ENCODE results near the gene SLC4A7. TPM values are rescaled to one million over a fixed set of nuclear protein-coding genes. Genes with fewer than 3 reads are reported as not detected.

Gene SLC4A7
- total RNA-seq, 4 donors from 2014 or later = 7.5 to 19.8 (median 12.8) TPM

DNA sequence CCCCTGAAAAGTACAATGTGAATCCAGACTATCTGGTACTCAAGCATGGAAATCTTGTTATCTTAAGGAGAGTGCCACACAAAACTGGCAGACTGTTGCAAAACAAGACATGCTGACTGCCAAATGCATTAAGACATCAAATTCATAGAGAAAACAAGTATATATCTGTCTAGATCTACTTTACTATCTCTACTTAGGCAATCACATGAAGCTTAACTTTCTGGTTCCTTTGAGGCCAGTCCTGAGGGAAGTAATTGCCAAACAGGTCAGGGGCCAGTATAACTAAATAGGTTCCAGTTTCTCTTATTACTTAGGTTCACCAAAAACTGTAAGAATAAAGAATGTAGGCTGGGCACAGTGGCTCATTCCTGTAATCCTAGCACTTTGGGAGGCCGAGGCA is 15.9 kb upstream of the SLC4A7 start:
- no peak for ATAC-seq
- Histone ChIP-seq H3K4me1 (no peaks in the 10 kb centered on the region), H3K36me3 (no peaks in the 10 kb centered on the region), H3K27me3 (no peaks in the 10 kb centered on the region), H3K27ac (no peak overlapping the region), H3K9me3 (no peaks in the 10 kb centered on the region), H3K4me3 (no peak overlapping the region)
- in situ Hi-C loops (cut with MboI; ENCODE audit: low sequenced_read_pairs in 4 of 4) (no loop called here), intact Hi-C loops (cut with DNase I; ENCODE audit: low total_unique reads) (no loop called here)
- no peak for TF ChIP-seq POLR2A (IDR thresholded peaks at IDR 0.05)
- TF ChIP-seq CTCF (IDR thresholded peaks at IDR 0.05 in 4 of 5, conservative IDR thresholded peaks at IDR 0.05 in 1 of 5) = no peak
- no peak for DNase-seq

DNA sequence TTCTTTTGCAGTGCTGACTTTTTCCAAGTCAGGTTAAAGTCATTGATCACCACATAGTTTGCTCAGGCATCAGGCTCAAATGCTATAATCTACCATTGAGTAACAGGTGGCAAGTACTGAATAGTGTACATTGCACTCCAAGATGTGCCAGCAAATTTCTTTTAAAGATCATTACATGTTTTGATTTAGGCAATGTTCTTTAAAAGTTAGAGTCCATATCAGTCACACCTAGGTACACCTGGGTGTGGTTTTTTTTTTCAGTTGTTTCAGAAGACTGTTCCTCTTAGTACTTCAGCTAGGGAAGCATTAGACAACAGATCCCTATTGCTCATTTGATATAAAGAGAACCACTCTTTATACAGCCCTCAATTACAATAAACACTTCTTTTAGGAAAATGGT is 10.6 kb upstream of the SLC4A7 start:
- TF ChIP-seq CTCF (IDR thresholded peaks at IDR 0.05 in 4 of 5, conservative IDR thresholded peaks at IDR 0.05 in 1 of 5) (no peak), POLR2A (IDR thresholded peaks at IDR 0.05) (no peak)
- no peak for ATAC-seq
- Histone ChIP-seq H3K9me3 (no peaks in the 10 kb centered on the region), H3K4me3 (no peak overlapping the region), H3K27ac (no peak overlapping the region), H3K4me1 (no peaks in the 10 kb centered on the region), H3K27me3 (no peaks in the 10 kb centered on the region), H3K36me3 (no peaks in the 10 kb centered on the region)
- in situ Hi-C loops (cut with MboI; ENCODE audit: low sequenced_read_pairs in 4 of 4) (loop anchor here in 1 of 4 donors (25.0 kb wide), 1 partner anchor 743 kb away; the partner anchor contains the start of gene CMC1), intact Hi-C loops (cut with DNase I; ENCODE audit: low total_unique reads) (no loop called here)
- no peak for DNase-seq

GRCh38 chr3:27488821-27489220 is 4.6 kb upstream of the SLC4A7 start:
- H3K4me1 ChIP-seq = peaks cover 0 to 18% of the 10 kb centered on the region in 2 donors
- no peak overlapping the region for H3K27ac ChIP-seq
- no peaks in the 10 kb centered on the region for H3K27me3 ChIP-seq
- no peaks in the 10 kb centered on the region for H3K36me3 ChIP-seq
- DNase-seq (no peak), ATAC-seq (no peak)
- TF ChIP-seq POLR2A (IDR thresholded peaks at IDR 0.05) (no peak), CTCF (IDR thresholded peaks at IDR 0.05 in 4 of 5, conservative IDR thresholded peaks at IDR 0.05 in 1 of 5) (no peak)
- H3K9me3 ChIP-seq = no peaks in the 10 kb centered on the region
- in situ Hi-C loops (cut with MboI; ENCODE audit: low sequenced_read_pairs in 4 of 4) = loop anchor here in 1 of 4 donors (25.0 kb wide), 1 partner anchor 748 kb away; the partner anchor contains the start of gene CMC1
- no peak overlapping the region for H3K4me3 ChIP-seq
- intact Hi-C loops (cut with DNase I; ENCODE audit: low total_unique reads) = loop anchor here (10.0 kb wide), 2 partner anchors 354 to 1824 kb away; partner anchors contain the start of gene TOP2B

GRCh38 chr3:27487383-27487782 is 3.2 kb upstream of the SLC4A7 start:
- ATAC-seq = no peak
- no peaks in the 10 kb centered on the region for H3K9me3 ChIP-seq
- intact Hi-C loops (cut with DNase I; ENCODE audit: low total_unique reads) (loop anchor here (10.0 kb wide), 2 partner anchors 353 to 1823 kb away; partner anchors contain the start of gene TOP2B), in situ Hi-C loops (cut with MboI; ENCODE audit: low sequenced_read_pairs in 4 of 4) (loop anchor here in 1 of 4 donors (25.0 kb wide), 1 partner anchor 750 kb away; the partner anchor contains the start of gene CMC1)
- H3K4me1 ChIP-seq = peaks cover 5 to 24% of the 10 kb centered on the region in 2 donors
- H3K4me3 ChIP-seq = no peak overlapping the region
- H3K27me3 ChIP-seq = no peaks in the 10 kb centered on the region
- TF ChIP-seq POLR2A (IDR thresholded peaks at IDR 0.05) (no peak), CTCF (IDR thresholded peaks at IDR 0.05 in 4 of 5, conservative IDR thresholded peaks at IDR 0.05 in 1 of 5) (no peak)
- no peaks in the 10 kb centered on the region for H3K36me3 ChIP-seq
- no peak overlapping the region for H3K27ac ChIP-seq
- no peak for DNase-seq

Measured in gastrocnemius medialis (tissue), 4 donors.